Hematopoietic multipotent progenitor cell treated with erythropoietin and hydrocortisone succinate and interleukin-3 and kit ligand, for 6 days (in vitro differentiated cells): ENCODE results near the gene PASD1.
"Not testable (repeated sequence)": the region's sequence is repeated elsewhere in the genome, so short reads cannot be mapped to it uniquely, and the experiment has no call there.

Experiments
- DNase-seq: peaks from one replicate; pipeline ENCODE4 v3.0.0-alpha.2; 2015

PASD1 gene

DNA sequence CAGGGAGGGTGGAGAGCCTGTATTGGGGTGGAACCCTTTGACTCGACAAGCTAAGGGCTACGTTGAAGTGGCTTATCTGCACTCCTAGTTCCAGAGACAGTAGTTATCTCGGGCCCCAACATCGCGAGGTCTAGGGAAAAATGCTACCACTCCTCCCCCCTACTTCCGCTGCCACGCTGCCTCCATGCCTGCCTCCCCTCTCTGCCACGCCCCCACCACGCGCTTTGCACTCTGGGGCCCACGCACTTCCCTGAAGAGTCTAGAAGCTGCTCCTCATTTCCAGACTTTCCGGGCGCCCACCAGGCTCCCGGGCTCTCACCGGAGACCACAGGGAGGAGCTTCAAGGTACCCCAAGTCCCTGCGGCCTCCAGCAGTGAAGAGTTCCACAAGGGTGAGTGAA lies at the start of gene PASD1:
Gene PASD1, plus strand, starts transcription at position 227 of the 400 bp plus-strand sequence. CDS start 37,879 bp downstream, outside the sequence.
- no peak for DNase-seq

- no peak for DNase-seq
These were observed 48.2 kb upstream of the PASD1 start for GRCh38 chrX:151515237-151515636.

DNA sequence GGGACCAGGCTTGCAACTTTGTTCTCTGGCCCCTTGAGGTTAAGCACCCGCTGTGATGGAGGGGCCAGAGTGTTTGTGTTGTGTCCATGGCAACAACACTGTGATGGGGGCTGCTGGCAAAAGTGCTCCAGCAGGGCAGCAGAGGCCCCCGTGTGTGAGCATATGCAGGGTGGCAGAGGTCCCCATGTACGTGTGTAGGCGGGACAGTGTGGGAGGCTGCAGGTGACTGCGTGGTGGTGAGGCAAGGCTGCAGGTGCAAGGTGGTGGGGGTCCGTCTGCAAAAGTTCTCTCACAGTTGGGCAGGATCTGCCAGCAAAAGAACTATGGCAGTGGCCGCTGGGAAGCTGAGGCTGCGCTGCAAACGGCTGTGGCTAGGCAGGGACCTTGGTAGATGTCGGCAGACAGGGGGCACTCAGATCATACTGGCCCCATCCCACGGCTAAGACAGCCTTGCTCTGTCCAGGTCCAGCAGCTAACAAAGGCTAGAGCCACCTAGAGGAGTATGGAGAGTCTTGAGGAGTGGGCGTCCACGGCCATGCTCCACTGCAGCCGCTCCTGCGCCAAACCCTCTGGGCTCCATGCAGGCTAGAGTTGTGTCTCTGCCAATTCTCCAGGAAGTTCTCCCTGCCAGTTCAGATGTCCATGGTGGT lies 46.8 kb upstream of the PASD1 start:
- DNase-seq = no peak

GRCh38 chrX:151517421-151517820 lies 46.1 kb upstream of the PASD1 start:
- DNase-seq = no peak

DNA sequence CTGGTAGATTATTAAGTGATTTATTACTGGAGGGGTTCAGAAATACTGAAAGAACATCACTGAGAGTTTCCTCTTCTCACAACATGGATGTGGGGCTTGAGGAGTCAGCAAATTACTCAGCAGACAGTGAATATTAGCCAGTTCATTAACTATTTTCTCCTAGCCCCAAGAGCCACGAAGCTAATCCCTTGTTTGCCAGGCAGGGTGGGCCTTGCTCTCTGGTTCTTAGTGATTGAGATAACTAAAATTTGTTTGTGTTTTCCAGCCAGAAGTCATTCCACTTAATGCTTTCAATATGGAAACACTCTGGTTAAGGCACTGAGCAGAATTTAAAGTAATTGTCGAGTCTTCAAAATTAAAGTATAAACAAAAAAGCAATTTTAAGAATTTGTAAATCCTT lies 40.1 kb upstream of the PASD1 start:
- no peak for DNase-seq

DNA sequence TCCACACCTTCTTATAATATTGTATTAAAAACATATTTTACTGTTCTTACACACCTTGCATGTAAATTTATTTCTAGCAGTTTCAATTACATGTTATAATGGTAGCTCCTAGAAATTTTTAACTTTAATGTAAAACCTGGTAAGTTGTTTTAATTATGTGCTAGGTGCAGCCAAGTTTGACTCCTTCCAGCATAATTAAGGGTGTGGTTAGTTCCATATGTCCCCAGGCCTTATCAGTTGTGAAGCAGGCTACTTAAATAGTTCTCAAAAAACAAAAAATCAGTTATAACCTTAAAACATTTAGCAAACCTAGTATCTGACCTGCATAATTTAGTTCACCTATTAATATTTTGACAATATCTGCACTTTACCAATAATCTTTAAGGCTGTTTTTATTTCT lies 26.9 kb upstream of the PASD1 start:
- peak; percentile 66 for DNase-seq

DNA sequence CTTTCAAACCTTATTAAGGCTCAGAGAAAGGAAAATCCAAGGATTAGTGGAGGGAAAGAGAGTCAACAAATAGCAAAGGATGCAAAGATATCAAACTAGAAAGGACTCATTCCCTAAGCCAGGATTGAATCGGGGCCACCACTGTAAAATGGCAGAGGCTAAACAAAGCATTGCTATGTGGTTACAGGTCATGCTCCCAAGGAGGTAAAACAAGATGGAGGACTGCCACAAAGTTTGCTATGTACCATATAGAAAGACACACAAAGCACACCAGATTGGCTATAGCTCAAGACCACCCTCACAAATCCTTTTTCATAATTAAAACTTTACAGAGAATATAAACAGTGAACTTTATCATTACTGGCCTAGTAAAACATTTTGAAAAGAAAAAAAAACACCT lies 25.9 kb upstream of the PASD1 start:
- no peak for DNase-seq

DNA sequence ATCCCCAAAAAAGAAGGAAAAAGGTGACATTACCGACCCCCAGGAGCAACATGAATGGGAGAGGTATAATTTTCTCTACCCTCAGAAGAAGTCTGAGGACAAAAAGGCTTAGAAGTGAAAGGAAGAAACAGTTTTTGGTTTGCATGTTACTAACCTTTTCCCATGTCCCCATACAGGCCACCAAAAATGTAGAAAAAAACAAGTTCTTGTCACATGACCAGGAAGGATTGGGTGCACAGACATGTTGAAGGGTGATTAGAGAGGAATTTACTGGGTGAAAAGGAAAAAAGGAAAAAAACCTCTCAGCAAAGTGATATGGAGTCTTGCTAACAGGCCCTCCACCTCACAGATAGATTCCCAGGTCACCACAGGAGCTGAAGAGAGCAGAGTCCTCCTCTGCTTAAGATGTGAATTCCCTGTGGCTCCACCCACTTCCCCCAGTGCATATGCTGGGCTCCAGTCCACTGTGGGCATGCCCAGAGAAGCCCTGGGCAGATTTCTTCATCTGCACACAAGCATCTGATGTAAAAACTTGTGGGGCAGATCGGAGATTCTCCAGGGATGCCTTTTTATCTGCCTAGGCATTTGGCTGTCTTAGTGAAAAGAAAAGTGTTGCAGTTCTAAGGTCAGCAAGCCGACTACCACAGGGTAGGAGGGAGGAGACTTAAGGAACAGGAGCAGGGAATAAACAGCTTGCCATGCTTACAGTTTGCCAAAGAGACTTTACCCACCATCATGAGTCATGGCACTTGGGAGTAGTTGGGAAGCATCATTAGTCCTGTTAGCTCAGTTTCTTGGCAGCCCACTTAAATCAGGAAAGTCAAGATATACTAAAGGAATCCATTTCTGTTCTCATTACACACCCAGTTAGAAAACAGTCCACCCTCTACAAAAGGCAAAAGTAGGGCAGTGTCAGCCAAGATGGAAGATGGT lies 25.0 kb upstream of the PASD1 start:
- no peak for DNase-seq

GRCh38 chrX:151543706-151544105 lies 19.8 kb upstream of the PASD1 start:
- DNase-seq = peak; percentile 4

- DNase-seq = not testable (repeated sequence)
These were observed 17.2 kb upstream of the PASD1 start for GRCh38 chrX:151546226-151546625.

DNA sequence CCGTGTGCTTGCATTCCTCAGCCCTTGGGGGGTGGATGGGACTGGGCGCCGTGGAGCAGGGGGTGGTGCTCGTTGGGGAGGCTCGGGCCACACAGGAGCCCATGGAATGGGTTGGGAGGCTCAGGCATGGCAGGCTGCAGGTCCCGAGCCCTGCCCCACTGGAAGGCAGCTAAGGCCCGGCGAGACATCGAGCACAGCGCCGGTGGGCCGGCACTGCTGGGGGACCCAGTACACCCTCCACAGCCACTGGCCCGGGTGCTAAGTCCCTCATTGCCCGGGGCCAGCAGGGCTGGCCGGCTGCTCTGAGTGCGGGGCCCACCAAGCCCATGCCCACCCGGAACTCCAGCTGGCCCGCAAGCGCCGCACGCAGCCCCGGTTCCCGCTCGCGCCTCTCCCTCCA lies 12.3 kb upstream of the PASD1 start:
- not testable (repeated sequence) for DNase-seq

DNA sequence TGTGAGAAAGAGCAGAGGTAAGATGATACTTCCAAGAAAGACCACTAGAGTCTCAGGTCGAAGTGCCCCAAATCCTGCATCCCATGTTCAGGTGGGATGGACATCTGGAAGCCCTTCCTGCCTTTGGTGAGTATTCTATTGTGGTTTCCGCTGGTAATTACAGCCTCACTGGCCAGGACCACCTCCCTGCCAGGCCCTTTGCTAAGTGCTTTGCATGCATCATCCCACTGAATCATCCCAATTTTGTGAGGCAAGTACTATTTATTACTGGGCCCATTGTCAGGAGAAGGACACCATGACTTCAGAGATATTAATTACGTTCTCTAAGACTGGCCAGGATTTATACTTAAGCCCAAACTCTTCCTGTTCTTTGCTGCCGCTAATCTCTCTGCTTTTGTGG lies 10.7 kb upstream of the PASD1 start:
- no peak for DNase-seq

- DNase-seq = not testable (repeated sequence)
These were observed 8.2 kb upstream of the PASD1 start for GRCh38 chrX:151555301-151555700.

GRCh38 chrX:151562485-151562884 lies 990 bp upstream of the PASD1 start:
- DNase-seq = not testable (repeated sequence)

- not testable (repeated sequence) for DNase-seq
These were observed 472 bp upstream of the PASD1 start for GRCh38 chrX:151563003-151563402.

- DNase-seq = no peak
These were observed 560 bp downstream of the PASD1 start for GRCh38 chrX:151564035-151564434.

- DNase-seq = not testable (repeated sequence)
These were observed 3.4 kb downstream of the PASD1 start for GRCh38 chrX:151566872-151567271.

DNA sequence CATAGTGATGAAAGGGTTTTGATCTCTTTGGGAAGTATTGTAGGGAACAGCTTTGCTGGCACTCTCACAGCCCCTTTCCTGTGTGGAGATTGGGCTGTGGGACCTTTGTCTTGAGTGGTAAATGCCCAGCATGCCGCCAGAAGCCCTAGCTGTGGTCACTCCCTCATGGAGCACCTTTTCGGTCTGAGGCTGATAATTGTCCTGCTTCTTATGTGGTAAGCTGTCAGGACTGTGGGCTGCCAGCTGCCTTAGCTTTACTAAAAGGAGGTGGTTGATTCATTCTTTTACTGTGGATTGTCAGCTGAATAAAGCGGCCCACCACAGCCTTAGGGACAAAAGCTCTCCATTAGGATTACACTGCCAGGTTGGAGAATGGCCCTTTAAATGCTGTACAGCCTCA lies 7.1 kb downstream of the PASD1 start:
- DNase-seq = no peak

- DNase-seq = not testable (repeated sequence)
These were observed 29.9 kb downstream of the PASD1 start for GRCh38 chrX:151593384-151593783.

GRCh38 chrX:151596282-151596681 lies 32.8 kb downstream of the PASD1 start:
- DNase-seq = peak; percentile 5

- no peak for DNase-seq
These were observed 41.5 kb downstream of the PASD1 start for GRCh38 chrX:151604931-151605330.

- no peak for DNase-seq
These were observed 45.7 kb downstream of the PASD1 start for GRCh38 chrX:151609222-151609621.

- DNase-seq = peak; percentile 9
These were observed 57.9 kb downstream of the PASD1 start for GRCh38 chrX:151621422-151621821.

DNA sequence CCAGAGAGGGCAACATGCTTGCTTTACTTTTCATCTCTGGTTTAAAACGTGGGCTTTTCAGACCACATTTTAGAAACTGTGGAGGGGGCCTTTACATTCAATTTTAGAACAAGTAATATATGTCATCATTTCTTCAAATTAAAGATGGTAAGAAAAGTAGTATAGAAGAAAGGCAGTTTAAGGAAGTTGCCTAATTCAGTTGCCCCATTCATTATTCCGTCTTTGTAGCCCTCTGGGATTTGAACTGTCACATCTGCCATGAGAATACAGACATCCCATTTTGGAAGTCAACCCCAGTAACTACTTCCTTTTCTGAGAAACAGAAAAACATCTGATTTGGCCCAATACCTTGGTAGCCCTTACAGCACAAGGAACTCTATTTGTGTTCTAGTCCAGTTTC lies 61.2 kb downstream of the PASD1 start:
- DNase-seq = no peak
